ENCODE results near the gene MRPL40.

DNA sequence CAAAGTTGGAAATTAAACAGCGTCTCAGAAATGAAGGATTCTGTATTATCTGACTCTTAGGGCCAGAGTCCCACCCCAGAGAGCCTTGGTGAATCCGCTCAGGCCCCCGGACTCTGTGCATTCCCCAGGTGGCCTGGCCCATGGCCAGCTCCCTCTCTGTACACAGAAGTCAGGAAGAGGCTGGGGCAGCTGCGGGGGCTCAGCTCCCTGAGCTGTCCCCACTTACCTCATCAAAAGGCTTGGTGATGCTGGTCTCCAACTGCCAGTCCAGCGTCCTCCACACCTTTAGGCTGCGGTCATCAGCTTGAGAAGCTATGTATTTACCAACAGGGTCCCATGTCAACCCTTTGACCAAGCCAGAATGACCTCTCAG lies 35.8 kb upstream of the MRPL40 start:
- no peak for TF ChIP-seq POLR2A (IDR thresholded peaks at IDR 0.05)
- TF ChIP-seq, protein P1, sequence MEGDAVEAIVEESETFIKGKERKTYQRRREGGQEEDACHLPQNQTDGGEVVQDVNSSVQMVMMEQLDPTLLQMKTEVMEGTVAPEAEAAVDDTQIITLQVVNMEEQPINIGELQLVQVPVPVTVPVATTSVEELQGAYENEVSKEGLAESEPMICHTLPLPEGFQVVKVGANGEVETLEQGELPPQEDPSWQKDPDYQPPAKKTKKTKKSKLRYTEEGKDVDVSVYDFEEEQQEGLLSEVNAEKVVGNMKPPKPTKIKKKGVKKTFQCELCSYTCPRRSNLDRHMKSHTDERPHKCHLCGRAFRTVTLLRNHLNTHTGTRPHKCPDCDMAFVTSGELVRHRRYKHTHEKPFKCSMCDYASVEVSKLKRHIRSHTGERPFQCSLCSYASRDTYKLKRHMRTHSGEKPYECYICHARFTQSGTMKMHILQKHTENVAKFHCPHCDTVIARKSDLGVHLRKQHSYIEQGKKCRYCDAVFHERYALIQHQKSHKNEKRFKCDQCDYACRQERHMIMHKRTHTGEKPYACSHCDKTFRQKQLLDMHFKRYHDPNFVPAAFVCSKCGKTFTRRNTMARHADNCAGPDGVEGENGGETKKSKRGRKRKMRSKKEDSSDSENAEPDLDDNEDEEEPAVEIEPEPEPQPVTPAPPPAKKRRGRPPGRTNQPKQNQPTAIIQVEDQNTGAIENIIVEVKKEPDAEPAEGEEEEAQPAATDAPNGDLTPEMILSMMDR (IDR thresholded peaks at IDR 0.05) = no peak

All from uterus (tissue), 2 donors.